Hepatocyte (in vitro differentiated cells): ENCODE data around the gene CD19. TPM values are rescaled to one million over a fixed set of nuclear protein-coding genes. Genes with fewer than 3 reads are reported as not detected.

Experiments
- DNase-seq: peaks from one replicate; pipeline ENCODE4 v3.0.0-alpha.2; 2016; ENCODE audit warnings: low spot score
- H2AFZ ChIP-seq: fragments of 200-600 bp; sonication (generic); 2 replicates; pipeline ENCODE4 v1.6.0; 2016; ENCODE audit warnings: antibody characterized with exemption, mild to moderate bottlenecking
- H3K27ac ChIP-seq: fragments of 200-600 bp; sonication (generic); 2 replicates; pipeline ENCODE4 v1.5.1; 2016; ENCODE audit warnings: mild to moderate bottlenecking
- H3K27me3 ChIP-seq: fragments of 200-600 bp; sonication (generic); 2 replicates; pipeline ENCODE4 v1.6.1; 2016
- H3K36me3 ChIP-seq: fragments of 200-600 bp; sonication (generic); replicated peaks from 2 replicates; pipeline ENCODE4 v1.5.1; 2016; ENCODE audit warnings: low read depth; ENCODE audit not compliant: insufficient read depth
- H3K4me1 ChIP-seq: fragments of 200-600 bp; sonication (generic); 2 replicates; pipeline ENCODE4 v1.5.1; 2016; ENCODE audit warnings: mild to moderate bottlenecking, moderate library complexity; ENCODE audit not compliant: insufficient read depth
- H3K4me2 ChIP-seq: fragments of 200-600 bp; sonication (generic); 2 replicates; pipeline ENCODE4 v1.6.0; 2016
- H3K4me3 ChIP-seq: fragments of 200-600 bp; sonication (generic); 2 replicates; pipeline ENCODE4 v1.5.1; 2016; ENCODE audit warnings: mild to moderate bottlenecking
- H3K79me2 ChIP-seq: fragments of 200-600 bp; sonication (generic); 2 replicates; pipeline ENCODE4 v1.6.0; 2017; ENCODE audit warnings: mild to moderate bottlenecking
- H3K9me2 ChIP-seq: fragments of 200-600 bp; sonication (generic); replicated peaks from 2 replicates; pipeline ENCODE4 v1.6.0; 2017; ENCODE audit warnings: mild to moderate bottlenecking; ENCODE audit not compliant: insufficient read depth
- H3K9me3 ChIP-seq: fragments of 200-600 bp; sonication (generic); 2 replicates; pipeline ENCODE4 v1.5.1; 2016; ENCODE audit warnings: low read depth, mild to moderate bottlenecking
- H4K20me1 ChIP-seq: fragments of 200-600 bp; sonication (generic); 2 replicates; pipeline ENCODE4 v1.6.0; 2016; ENCODE audit warnings: mild to moderate bottlenecking; ENCODE audit not compliant: insufficient read depth, poor library complexity, severe bottlenecking
- EZH2 ChIP-seq: fragments of 200-600 bp; sonication (generic); IDR thresholded peaks from 2 replicates; pipeline ENCODE4 v1.6.1; 2016; ENCODE audit warnings: antibody characterized with exemption, mild to moderate bottlenecking, borderline replicate concordance
- EZH2phosphoT487 ChIP-seq: fragments of 200-600 bp; sonication (generic); IDR thresholded peaks from one replicate; pipeline ENCODE4 v1.6.1; 2018; ENCODE audit warnings: antibody characterized with exemption, mild to moderate bottlenecking, low read depth, moderate library complexity; ENCODE audit not compliant: unreplicated experiment, severe bottlenecking
- WGBS: methylation state at CpG from one replicate; pipeline ENCODE4 v1.1.6; 2016; ENCODE audit warnings: low lambda C conversion rate; ENCODE audit errors: missing lambda C conversion rate; 5-methylcytosine and 5-hydroxymethylcytosine counted together
- polyA plus RNA-seq: library from polyadenylated mRNA; unstranded; fragments of >200 nt; fragmentation: Nextera tagmentation; extraction: Ambion mirVana; gene quantifications from 2 replicates; pipeline ENCODE4 v1.2.1, GENCODE V29; 2016
- total RNA-seq: library from RNA; depleted of rRNA; stranded (reverse); fragments of >200 nt; gene quantifications from 2 replicates; pipeline ENCODE4 v1.2.3, GENCODE V29; 2014
- TF ChIP-seq, protein P1 (sequence below): fragments of 200-600 bp; sonication (generic); IDR thresholded peaks from 2 replicates; pipeline ENCODE4 v1.5.1; 2016; ENCODE audit warnings: antibody characterized with exemption, mild to moderate bottlenecking; ENCODE audit not compliant: poor library complexity

The CD19 gene
- not detected in 2 replicates for total RNA-seq
- polyA plus RNA-seq, result not detected in 2 replicates

DNA sequence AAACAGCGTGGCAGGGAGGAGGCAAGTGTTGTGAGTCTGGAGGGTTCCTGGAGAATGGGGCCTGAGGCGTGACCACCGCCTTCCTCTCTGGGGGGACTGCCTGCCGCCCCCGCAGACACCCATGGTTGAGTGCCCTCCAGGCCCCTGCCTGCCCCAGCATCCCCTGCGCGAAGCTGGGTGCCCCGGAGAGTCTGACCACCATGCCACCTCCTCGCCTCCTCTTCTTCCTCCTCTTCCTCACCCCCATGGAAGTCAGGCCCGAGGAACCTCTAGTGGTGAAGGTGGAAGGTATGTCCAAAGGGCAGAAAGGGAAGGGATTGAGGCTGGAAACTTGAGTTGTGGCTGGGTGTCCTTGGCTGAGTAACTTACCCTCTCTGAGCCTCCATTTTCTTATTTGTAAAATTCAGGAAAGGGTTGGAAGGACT lies at the start of gene CD19:
Gene CD19 (plus strand): TSS at position 171 of the 425 bp plus-strand sequence. CDS start 30 bp downstream, at position 201.
- Histone ChIP-seq H3K4me3 (no peak within 1 kb of the TSS), H3K4me1 (no peaks in the 10 kb centered on the region), H4K20me1 (no peaks in the 10 kb centered on the region), H3K79me2 (no peaks in the 10 kb centered on the region), H3K27me3 (no peaks in the 10 kb centered on the region), H3K27ac (no peak within 1 kb of the TSS), H2AFZ (no peak within 1 kb of the TSS), H3K9me3 (no peaks in the 10 kb centered on the region), H3K36me3 (no peaks in the 10 kb centered on the region), H3K9me2 (no peaks in the 10 kb centered on the region), H3K4me2 (no peak within 1 kb of the TSS)
- 96% methylated on average over 10 of the region's 10 CpGs for WGBS
- DNase-seq, result no peak
- TF ChIP-seq, protein P1, sequence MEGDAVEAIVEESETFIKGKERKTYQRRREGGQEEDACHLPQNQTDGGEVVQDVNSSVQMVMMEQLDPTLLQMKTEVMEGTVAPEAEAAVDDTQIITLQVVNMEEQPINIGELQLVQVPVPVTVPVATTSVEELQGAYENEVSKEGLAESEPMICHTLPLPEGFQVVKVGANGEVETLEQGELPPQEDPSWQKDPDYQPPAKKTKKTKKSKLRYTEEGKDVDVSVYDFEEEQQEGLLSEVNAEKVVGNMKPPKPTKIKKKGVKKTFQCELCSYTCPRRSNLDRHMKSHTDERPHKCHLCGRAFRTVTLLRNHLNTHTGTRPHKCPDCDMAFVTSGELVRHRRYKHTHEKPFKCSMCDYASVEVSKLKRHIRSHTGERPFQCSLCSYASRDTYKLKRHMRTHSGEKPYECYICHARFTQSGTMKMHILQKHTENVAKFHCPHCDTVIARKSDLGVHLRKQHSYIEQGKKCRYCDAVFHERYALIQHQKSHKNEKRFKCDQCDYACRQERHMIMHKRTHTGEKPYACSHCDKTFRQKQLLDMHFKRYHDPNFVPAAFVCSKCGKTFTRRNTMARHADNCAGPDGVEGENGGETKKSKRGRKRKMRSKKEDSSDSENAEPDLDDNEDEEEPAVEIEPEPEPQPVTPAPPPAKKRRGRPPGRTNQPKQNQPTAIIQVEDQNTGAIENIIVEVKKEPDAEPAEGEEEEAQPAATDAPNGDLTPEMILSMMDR, result no peak
- TF ChIP-seq EZH2phosphoT487 (no peak), EZH2 (no peak)

DNA sequence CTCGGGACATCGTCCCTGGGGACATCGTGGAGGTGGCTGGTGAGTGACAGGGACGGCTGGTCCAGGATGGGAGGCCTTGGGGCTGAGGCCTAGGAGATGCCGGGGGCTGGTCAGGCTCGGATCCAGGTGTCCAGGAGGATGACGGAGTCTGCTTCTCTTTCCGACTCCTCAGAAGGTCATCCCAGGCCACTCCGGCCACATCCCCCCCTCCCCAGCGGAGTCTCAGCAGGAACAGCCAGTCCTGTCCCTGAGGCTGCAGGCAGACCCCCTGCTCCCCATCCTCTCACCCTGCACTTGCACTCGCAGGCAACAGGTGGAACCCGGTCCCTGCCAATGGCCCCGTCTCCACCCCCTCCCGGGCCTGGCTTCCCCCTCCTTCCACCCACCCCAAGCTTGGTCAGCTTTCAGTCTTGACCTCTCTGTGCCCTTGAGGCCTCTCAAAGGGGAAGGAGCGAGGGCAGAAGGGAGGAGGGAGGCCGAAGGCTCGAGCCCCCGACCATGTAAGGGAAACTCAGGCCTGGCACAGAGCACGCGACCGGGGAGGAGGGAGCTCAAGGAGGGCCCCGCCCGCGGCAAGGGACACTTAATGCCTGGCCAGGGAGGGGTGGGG lies 49.1 kb upstream of the CD19 start:
- DNase-seq, result no peak
- no peak overlapping the region for H3K4me2 ChIP-seq

GRCh38 chr16:28883221-28883996 lies 48.4 kb upstream of the CD19 start:
- H2AFZ ChIP-seq, result no peak overlapping the region
- H4K20me1 ChIP-seq, result no peaks in the 10 kb centered on the region
- TF ChIP-seq EZH2 (no peak), EZH2phosphoT487 (no peak)
- TF ChIP-seq, protein P1, result no peak
- H3K36me3 ChIP-seq, result no peaks in the 10 kb centered on the region
- H3K9me3 ChIP-seq, result no peaks in the 10 kb centered on the region
- no peaks in the 10 kb centered on the region for H3K79me2 ChIP-seq
- 81% methylated on average over 24 of the region's 25 CpGs for WGBS
- no peak overlapping the region for H3K4me3 ChIP-seq
- no peaks in the 10 kb centered on the region for H3K27me3 ChIP-seq
- no peak for DNase-seq
- no peaks in the 10 kb centered on the region for H3K9me2 ChIP-seq
- no peak overlapping the region for H3K27ac ChIP-seq
- H3K4me2 ChIP-seq, result no peak overlapping the region
- peaks cover 13% of the 10 kb centered on the region for H3K4me1 ChIP-seq

More for the DNA sequence above, 49.1 kb upstream of the CD19 start:
- no peaks in the 10 kb centered on the region for H4K20me1 ChIP-seq
- 71% methylated on average over 13 of the region's 24 CpGs for WGBS
- H2AFZ ChIP-seq, result no peak overlapping the region
- H3K27ac ChIP-seq, result no peak overlapping the region
- H3K4me1 ChIP-seq, result peaks cover 13% of the 10 kb centered on the region
- no peaks in the 10 kb centered on the region for H3K27me3 ChIP-seq
- no peaks in the 10 kb centered on the region for H3K36me3 ChIP-seq
- H3K4me3 ChIP-seq, result no peak overlapping the region
- no peaks in the 10 kb centered on the region for H3K79me2 ChIP-seq
- no peaks in the 10 kb centered on the region for H3K9me3 ChIP-seq
- no peak for TF ChIP-seq EZH2
- no peak for TF ChIP-seq EZH2phosphoT487
- TF ChIP-seq, protein P1, result no peak
- H3K9me2 ChIP-seq, result no peaks in the 10 kb centered on the region
